Body of pancreas (tissue), 4 donors: ENCODE results near the gene KCNK10.

Experiments used
- POLR2A ChIP-seq, 3 donors: fragments of 450-650 bp; IDR thresholded peaks; one replicate each; pipeline ENCODE4 v1.6.1; 2016; ENCODE audit warnings: antibody characterized with exemption in 3 of 3, mild to moderate bottlenecking in 2 of 3
- TF ChIP-seq, protein P1 (sequence below), 7 experiments: fragments of 450-650 bp in 4 of 7; fragments of 200-600 bp in 3 of 7; sonication (generic) in 3 of 7; IDR thresholded peaks; one replicate each; pipeline ENCODE4 v1.5.1; 2016 to 2019; ENCODE audit warnings: antibody characterized with exemption in 7 of 7

DNA sequence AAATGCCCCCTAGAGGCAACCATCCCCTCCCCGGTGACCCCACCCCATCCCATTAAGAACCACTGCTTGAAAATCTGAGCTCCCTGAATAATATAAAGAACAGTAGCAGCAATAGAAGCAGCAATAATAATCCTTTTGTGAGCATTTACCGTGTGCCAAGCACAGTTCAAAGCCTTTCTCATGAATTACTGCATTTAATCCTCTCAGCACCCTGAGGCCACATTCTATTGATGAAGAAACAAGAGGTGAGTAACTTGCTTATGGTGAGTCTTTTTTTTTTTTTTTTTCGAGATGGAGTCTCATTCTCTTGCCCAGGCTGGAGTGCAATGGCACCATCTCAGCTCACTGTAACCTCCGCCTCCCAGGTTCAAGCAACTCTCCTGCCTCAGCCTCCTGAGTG lies 65.0 kb downstream of the KCNK10 start:
- TF ChIP-seq POLR2A (IDR thresholded peaks at IDR 0.05), result no peak
- TF ChIP-seq, protein P1, sequence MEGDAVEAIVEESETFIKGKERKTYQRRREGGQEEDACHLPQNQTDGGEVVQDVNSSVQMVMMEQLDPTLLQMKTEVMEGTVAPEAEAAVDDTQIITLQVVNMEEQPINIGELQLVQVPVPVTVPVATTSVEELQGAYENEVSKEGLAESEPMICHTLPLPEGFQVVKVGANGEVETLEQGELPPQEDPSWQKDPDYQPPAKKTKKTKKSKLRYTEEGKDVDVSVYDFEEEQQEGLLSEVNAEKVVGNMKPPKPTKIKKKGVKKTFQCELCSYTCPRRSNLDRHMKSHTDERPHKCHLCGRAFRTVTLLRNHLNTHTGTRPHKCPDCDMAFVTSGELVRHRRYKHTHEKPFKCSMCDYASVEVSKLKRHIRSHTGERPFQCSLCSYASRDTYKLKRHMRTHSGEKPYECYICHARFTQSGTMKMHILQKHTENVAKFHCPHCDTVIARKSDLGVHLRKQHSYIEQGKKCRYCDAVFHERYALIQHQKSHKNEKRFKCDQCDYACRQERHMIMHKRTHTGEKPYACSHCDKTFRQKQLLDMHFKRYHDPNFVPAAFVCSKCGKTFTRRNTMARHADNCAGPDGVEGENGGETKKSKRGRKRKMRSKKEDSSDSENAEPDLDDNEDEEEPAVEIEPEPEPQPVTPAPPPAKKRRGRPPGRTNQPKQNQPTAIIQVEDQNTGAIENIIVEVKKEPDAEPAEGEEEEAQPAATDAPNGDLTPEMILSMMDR (IDR thresholded peaks at IDR 0.05), result no peak
